IMR-90 (cell line): ENCODE measurements around the gene CYB561D2. TPM values are rescaled to one million over a fixed set of nuclear protein-coding genes. Genes with fewer than 3 reads are reported as not detected.

ENCODE experiments used
- ATAC-seq: fragments of 200-7000 bp; cut with Tn5 transposase; 2 replicates; pipeline ENCODE4 v1.9.1; 2020; ENCODE audit warnings: low read depth, mild to moderate bottlenecking, moderate library complexity
- BruUV-seq: library from RNA; stranded (reverse); fragments of 400-500 nt; replicated peaks from 2 replicates; lab custom pipeline; 2021; lab: Mats Ljungman, UMichigan
- CTCF ChIA-PET: fragments of 300-600 bp; formaldehyde crosslinking; extraction: SDS; loops from one replicate; lab custom pipeline; 2021; ENCODE audit warnings: antibody characterized with exemption; lab: Yijun Ruan, JAX
- POLR2A ChIA-PET: fragments of 300-600 bp; sonication (Branson Sonifier 250); formaldehyde crosslinking; loops from one replicate; lab custom pipeline; 2022; ENCODE audit warnings: antibody characterized with exemption; ENCODE audit not compliant: unreplicated experiment; lab: Charles Lee
- DNase-seq: peaks from one replicate; pipeline ENCODE4 v3.0.0; 2013
- H2AFZ ChIP-seq: replicated peaks from 2 replicates; pipeline ENCODE3; 2013; ENCODE audit warnings: low read length, mild to moderate bottlenecking; ENCODE audit not compliant: poor library complexity
- H2AK5ac ChIP-seq: 2 replicates; pipeline ENCODE4 v1.6.1; 2013; ENCODE audit warnings: low read depth, low read length, inconsistent platforms
- H2AK9ac ChIP-seq: replicated peaks from 2 replicates; pipeline ENCODE3; 2013; ENCODE audit warnings: mild to moderate bottlenecking, low read depth, low read length, moderate library complexity; ENCODE audit not compliant: poor library complexity
- H2BK120ac ChIP-seq: 2 replicates; pipeline ENCODE4 v1.6.1; 2013; ENCODE audit warnings: low read depth, low read length, inconsistent platforms
- H2BK15ac ChIP-seq: 3 replicates; pipeline ENCODE4 v1.6.1; 2013; ENCODE audit warnings: low read depth, low read length, inconsistent platforms
- H2BK20ac ChIP-seq: 2 replicates; pipeline ENCODE4 v1.6.1; 2013; ENCODE audit warnings: low read depth, mild to moderate bottlenecking, inconsistent platforms, low read length, moderate library complexity
- H2BK5ac ChIP-seq: 2 replicates; pipeline ENCODE4 v1.6.1; 2013; ENCODE audit warnings: mild to moderate bottlenecking, low read depth, low read length, inconsistent platforms; ENCODE audit not compliant: poor library complexity, severe bottlenecking
- H3K14ac ChIP-seq: replicated peaks from 2 replicates; pipeline ENCODE4 v1.6.1; 2013; ENCODE audit warnings: low read depth, low read length, inconsistent platforms
- H3K18ac ChIP-seq: 2 replicates; pipeline ENCODE4 v1.6.1; 2013; ENCODE audit warnings: low read depth, low read length, control low read depth
- H3K23ac ChIP-seq: 2 replicates; pipeline ENCODE4 v1.6.1; 2013; ENCODE audit warnings: low read depth, low read length, inconsistent platforms
- H3K27ac ChIP-seq: 2 replicates; pipeline ENCODE4 v1.5.1; 2013; ENCODE audit warnings: mild to moderate bottlenecking, control low read depth, low read length; ENCODE audit not compliant: insufficient read depth
- H3K27me3 ChIP-seq: 2 replicates; pipeline ENCODE4 v1.6.1; 2013; ENCODE audit warnings: low read length; ENCODE audit not compliant: control insufficient read depth, insufficient read depth
- H3K36me3 ChIP-seq: 2 replicates; pipeline ENCODE4 v1.6.1; 2013; ENCODE audit warnings: low read length, mixed read lengths; ENCODE audit not compliant: control insufficient read depth, insufficient read depth
- H3K4ac ChIP-seq: 2 replicates; pipeline ENCODE4 v1.6.1; 2013; ENCODE audit warnings: low read depth, low read length, inconsistent platforms
- H3K4me1 ChIP-seq: 2 replicates; pipeline ENCODE4 v1.6.1; 2013; ENCODE audit warnings: low read length, mixed read lengths; ENCODE audit not compliant: control insufficient read depth, insufficient read depth
- H3K4me2 ChIP-seq: 2 replicates; pipeline ENCODE4 v1.6.1; 2013; ENCODE audit warnings: low read depth, mild to moderate bottlenecking, control low read depth, low read length, moderate library complexity
- H3K4me3 ChIP-seq: 2 replicates; pipeline ENCODE4 v1.5.1; 2013; ENCODE audit warnings: low read depth, mild to moderate bottlenecking, control low read depth, low read length, moderate library complexity; ENCODE audit not compliant: insufficient read depth
- H3K56ac ChIP-seq: 2 replicates; pipeline ENCODE4 v1.6.1; 2013; ENCODE audit warnings: low read length, inconsistent platforms; ENCODE audit not compliant: insufficient read depth; ENCODE audit errors: extremely low read depth
- H3K79me1 ChIP-seq, 2 experiments: 2 replicates each; pipeline ENCODE4 v1.6.1; 2013; ENCODE audit warnings: low read length in 2 of 2, inconsistent platforms in 1 of 2, low read depth in 1 of 2
- H3K9ac ChIP-seq: 2 replicates; pipeline ENCODE4 v1.6.1; 2013; ENCODE audit warnings: low read depth, low read length, control low read depth
- H3K9me1 ChIP-seq: 2 replicates; pipeline ENCODE4 v1.6.1; 2013; ENCODE audit warnings: low read length, inconsistent platforms; ENCODE audit not compliant: insufficient read depth
- H3K9me3 ChIP-seq: 2 replicates; pipeline ENCODE4 v1.6.1; 2013; ENCODE audit warnings: low read length; ENCODE audit not compliant: control insufficient read depth, insufficient read depth
- H4K20me1 ChIP-seq: 2 replicates; pipeline ENCODE4 v1.6.1; 2013; ENCODE audit warnings: low read length, inconsistent platforms; ENCODE audit not compliant: insufficient read depth
- H4K5ac ChIP-seq: 2 replicates; pipeline ENCODE4 v1.6.1; 2013; ENCODE audit warnings: mild to moderate bottlenecking, low read depth, low read length, control low read depth
- H4K8ac ChIP-seq, 2 experiments: 2 replicates each; pipeline ENCODE4 v1.6.1; 2013; ENCODE audit warnings: low read depth in 2 of 2, low read length in 2 of 2, control low read depth in 1 of 2, inconsistent platforms in 1 of 2
- H4K91ac ChIP-seq: 2 replicates; pipeline ENCODE4 v1.6.1; 2013; ENCODE audit warnings: low read depth, low read length, inconsistent platforms; ENCODE audit not compliant: insufficient read depth
- CTCF ChIP-seq: conservative IDR thresholded peaks from 2 replicates; pipeline ENCODE4 v1.5.1; 2012; ENCODE audit warnings: mild to moderate bottlenecking, low read depth, low read length, improper control_type of control experiment
- ELK1 ChIP-seq: fragments of 150-350 bp; IDR thresholded peaks from 2 replicates; pipeline ENCODE4 v1.6.1; 2016; ENCODE audit warnings: low read depth, mild to moderate bottlenecking, low read length, moderate library complexity, borderline replicate concordance
- RAD21 ChIP-seq: IDR thresholded peaks from 2 replicates; pipeline ENCODE4 v1.6.1; 2012; ENCODE audit warnings: low read length, improper control_type of control experiment
- RCOR1 ChIP-seq: IDR thresholded peaks from 2 replicates; pipeline ENCODE4 v1.6.1; 2012; ENCODE audit warnings: mild to moderate bottlenecking, low read length, improper control_type of control experiment; ENCODE audit not compliant: insufficient replicate concordance
- USF2 ChIP-seq: fragments of 150-350 bp; IDR thresholded peaks from 2 replicates; pipeline ENCODE4 v1.6.1; 2017; ENCODE audit warnings: mild to moderate bottlenecking, antibody characterized with exemption, low read length, low read depth
- WGBS, 2 experiments: methylation state at CpG; one replicate each; pipeline versions ENCODE4 v1.1.5 to v1.1.7; 2013; ENCODE audit warnings: missing lambda C conversion rate in 2 of 2; ENCODE audit not compliant: insufficient read length in 1 of 2; ENCODE audit errors: extremely low coverage in 2 of 2; 5-methylcytosine and 5-hydroxymethylcytosine counted together
- dilution Hi-C: fragments of 300-500 bp; cut with HindIII; formaldehyde crosslinking; loops from one replicate; pipeline ENCODE4 v1.14.3; 2018; ENCODE audit warnings: low sequenced_read_pairs; ENCODE audit not compliant: unreplicated experiment
- in situ Hi-C: fragments of 300-500 bp; cut with MboI; formaldehyde crosslinking; loops from 3 replicates; pipeline ENCODE4 v1.14.3; 2019; ENCODE audit warnings: low sequenced_read_pairs, inconsistent platforms, mixed read lengths
- intact Hi-C: fragments of 100-400 bp; cut with micrococcal nuclease; formaldehyde crosslinking; loops from 2 replicates; pipeline ENCODE4 v1.10.0; 2022
- polyA plus RNA-seq, 3 experiments: library from polyadenylated mRNA; depleted of rRNA; stranded (reverse); fragments of >200 nt; gene quantifications; 2 replicates each; pipeline ENCODE4 v1.2.3, GENCODE V29; 2012; ENCODE audit warnings: low replicate concordance in 1 of 3
- total RNA-seq: library from RNA; depleted of rRNA; stranded (reverse); fragments of >200 nt; gene quantifications from 2 replicates; pipeline ENCODE4 v1.2.3, GENCODE V29; 2012

Gene CYB561D2
- total and polyA plus RNA-seq, 2 of the 4 experiments (the other 2 are of a cell fraction) = 29.2 to 31.7 TPM

GRCh38 chr3:50370594-50370993 is 19.9 kb downstream of the CYB561D2 start:
- H3K9ac ChIP-seq = no peak overlapping the region
- dilution Hi-C loops (no loop called here), in situ Hi-C loops (no loop called here), intact Hi-C loops (no loop called here)
- no peak overlapping the region for H3K4me3 ChIP-seq
- no peak overlapping the region for H4K8ac ChIP-seq
- H4K91ac ChIP-seq = no peak overlapping the region
- H3K23ac ChIP-seq = no peak overlapping the region
- H3K27ac ChIP-seq = no peak overlapping the region
- no peak overlapping the region for H3K4ac ChIP-seq
- H2AFZ ChIP-seq = no peak overlapping the region
- H3K18ac ChIP-seq = no peak overlapping the region
- H2BK120ac ChIP-seq = no peak overlapping the region
- no TSS peak for BruUV-seq
- H2BK15ac ChIP-seq = no peak overlapping the region
- no peaks in the 10 kb centered on the region for H3K36me3 ChIP-seq
- H2AK9ac ChIP-seq = no peak overlapping the region
- no peaks in the 10 kb centered on the region for H4K20me1 ChIP-seq
- ATAC-seq (peak; percentile 27; the same call in 1 of the 2 replicates), DNase-seq (peak; percentile 23)
- H3K27me3 ChIP-seq = peaks cover 62% of the 10 kb centered on the region
- no peak overlapping the region for H4K5ac ChIP-seq
- no peaks in the 10 kb centered on the region for H3K79me1 ChIP-seq
- no peak overlapping the region for H3K56ac ChIP-seq
- WGBS, 2 experiments = 13% methylated on average over 1 of the region's 14 CpGs; no CpG with 5 or more reads in 1 of the 2 experiments
- H3K14ac ChIP-seq = no peak overlapping the region
- no peak overlapping the region for H3K4me2 ChIP-seq
- no peak overlapping the region for H2BK5ac ChIP-seq
- POLR2A ChIA-PET = no interaction called here
- H3K9me3 ChIP-seq = no peaks in the 10 kb centered on the region
- CTCF ChIA-PET = no interaction called here
- no peaks in the 10 kb centered on the region for H3K9me1 ChIP-seq
- no peak overlapping the region for H2BK20ac ChIP-seq
- H3K4me1 ChIP-seq = no peaks in the 10 kb centered on the region; the same call in 1 of the 2 replicates
- no peak overlapping the region for H2AK5ac ChIP-seq
- peak; percentile 26; the same call in 1 of the 2 replicates for TF ChIP-seq CTCF
- no peak for TF ChIP-seq USF2
- no peak for TF ChIP-seq RCOR1
- peak; percentile 42 for TF ChIP-seq RAD21
- TF ChIP-seq ELK1 = no peak
